Thyroid gland (tissue), 4 donors: ENCODE measurements around the gene NPC1L1. TPM values are rescaled to one million over a fixed set of nuclear protein-coding genes. Genes with fewer than 3 reads are reported as not detected.

ENCODE experiments used
- DNase-seq, 2 donors: peaks; one replicate each; pipeline ENCODE4 v3.0.0-alpha.2; 2019
- H3K27ac ChIP-seq, 3 donors: fragments of 200-600 bp; sonication (generic); 1 replicate in 2 of 3; 2 replicates in 1 of 3; pipeline ENCODE4 v1.5.1; 2016 to 2019; ENCODE audit warnings: mild to moderate bottlenecking in 1 of 3, moderate library complexity in 1 of 3
- H3K27me3 ChIP-seq: fragments of 200-600 bp; sonication (generic); one replicate; pipeline ENCODE4 v1.5.1; 2019
- H3K36me3 ChIP-seq, 2 donors: fragments of 200-600 bp; sonication (generic); one replicate each; pipeline ENCODE4 v1.5.1; 2016 to 2019
- H3K4me1 ChIP-seq, 2 donors: fragments of 200-600 bp; sonication (generic); one replicate each; pipeline ENCODE4 v1.5.1; 2017 to 2019
- H3K4me3 ChIP-seq, 3 donors: fragments of 200-600 bp; sonication (generic); replicated peaks in 1 of 3; 1 replicate in 2 of 3; 2 replicates in 1 of 3; pipeline ENCODE4 v1.5.1; 2016; ENCODE audit warnings: mild to moderate bottlenecking in 1 of 3
- H3K9me3 ChIP-seq: fragments of 200-600 bp; sonication (generic); one replicate; pipeline ENCODE4 v1.5.1; 2017
- CTCF ChIP-seq, 6 experiments: fragments of 200-600 bp in 3 of 6; fragments of 450-650 bp in 3 of 6; sonication (generic) in 3 of 6; IDR thresholded peaks; one replicate each; pipeline ENCODE4 v1.5.1; 2016 to 2019; ENCODE audit warnings: antibody characterized with exemption in 6 of 6, mild to moderate bottlenecking in 2 of 6, inconsistent platforms in 1 of 6, moderate library complexity in 1 of 6
- POLR2A ChIP-seq, 2 donors: fragments of 450-650 bp; IDR thresholded peaks; one replicate each; pipeline ENCODE4 v1.6.1; 2017; ENCODE audit warnings: antibody characterized with exemption in 2 of 2, mild to moderate bottlenecking in 2 of 2, moderate library complexity in 1 of 2
- WGBS, 2 donors: methylation state at CpG; one replicate each; pipeline ENCODE4 v1.1.5; 2017; 5-methylcytosine and 5-hydroxymethylcytosine counted together
- intact Hi-C: fragments of 100-400 bp; cut with DNase I; formaldehyde crosslinking; loops from one replicate; pipeline ENCODE4 v1.15.1; 2023
- total RNA-seq, 4 donors: library from RNA; depleted of rRNA; stranded (reverse); fragments of >200 nt; gene quantifications; one replicate each; pipeline ENCODE4 v1.2.3, GENCODE V29; 2016

NPC1L1 gene
- total RNA-seq, 4 donors from 2014 or later = not detected

- no peak overlapping the region for H3K4me3 ChIP-seq
Observed at GRCh38 chr7:44539669-44540506, 1.2 kb downstream of the NPC1L1 start.

GRCh38 chr7:44538798-44539668 is 2.1 kb downstream of the NPC1L1 start:
- Histone ChIP-seq H3K27me3 (no peaks in the 10 kb centered on the region), H3K27ac (no peak overlapping the region), H3K4me1 (no peaks in the 10 kb centered on the region), H3K9me3 (no peaks in the 10 kb centered on the region), H3K4me3 (no peak overlapping the region), H3K36me3 (no peaks in the 10 kb centered on the region)
- intact Hi-C loops = no loop called here
- no peak for DNase-seq
- 93% methylated on average over 31 to 32 of the region's 32 CpGs for WGBS, 2 donors
- TF ChIP-seq CTCF (IDR thresholded peaks at IDR 0.05) = no peak
- no peak for TF ChIP-seq POLR2A (IDR thresholded peaks at IDR 0.05)

More at GRCh38 chr7:44539669-44540506, 1.2 kb downstream of the NPC1L1 start:
- Histone ChIP-seq H3K9me3 (no peaks in the 10 kb centered on the region), H3K4me1 (no peaks in the 10 kb centered on the region), H3K27ac (no peak overlapping the region), H3K36me3 (no peaks in the 10 kb centered on the region), H3K27me3 (no peaks in the 10 kb centered on the region)
- 88 to 91% methylated on average over 20 to 26 of the region's 27 CpGs for WGBS, 2 donors
- DNase-seq = no peak
- TF ChIP-seq POLR2A (IDR thresholded peaks at IDR 0.05) = no peak
- no peak for TF ChIP-seq CTCF (IDR thresholded peaks at IDR 0.05)
- intact Hi-C loops = no loop called here

- Histone ChIP-seq H3K36me3 (no peaks in the 10 kb centered on the region), H3K4me1 (no peaks in the 10 kb centered on the region), H3K27ac (no peak overlapping the region), H3K9me3 (no peaks in the 10 kb centered on the region), H3K4me3 (no peak overlapping the region), H3K27me3 (no peaks in the 10 kb centered on the region)
- TF ChIP-seq CTCF (IDR thresholded peaks at IDR 0.05) (no peak), POLR2A (IDR thresholded peaks at IDR 0.05) (no peak)
- no peak for DNase-seq
- intact Hi-C loops = no loop called here
- WGBS, 2 donors = 81 to 86% methylated on average over 16 to 17 of the region's 17 CpGs
Observed at GRCh38 chr7:44538093-44538797, 2.9 kb downstream of the NPC1L1 start.

GRCh38 chr7:44537442-44537841 is 3.7 kb downstream of the NPC1L1 start:
- WGBS, 2 donors = 90 to 96% methylated on average over 6 of the region's 6 CpGs
- Histone ChIP-seq H3K4me3 (no peak overlapping the region), H3K4me1 (no peaks in the 10 kb centered on the region), H3K36me3 (no peaks in the 10 kb centered on the region), H3K27me3 (no peaks in the 10 kb centered on the region), H3K9me3 (no peaks in the 10 kb centered on the region), H3K27ac (no peak overlapping the region)
- intact Hi-C loops = no loop called here
- no peak for DNase-seq
- TF ChIP-seq POLR2A (IDR thresholded peaks at IDR 0.05) (no peak), CTCF (IDR thresholded peaks at IDR 0.05) (no peak)
